Right lobe of liver (tissue), 4 donors: ENCODE data around the gene BRCC3.

Experiments
- POLR2A ChIP-seq: fragments of 450-650 bp; IDR thresholded peaks from one replicate; pipeline ENCODE4 v1.6.1; 2017; ENCODE audit warnings: antibody characterized with exemption, mild to moderate bottlenecking
- TF ChIP-seq, protein P1 (sequence below), 4 donors: fragments of 200-600 bp in 3 of 4; fragments of 450-650 bp in 1 of 4; IDR thresholded peaks; one replicate each; pipeline versions ENCODE4 v1.5.1 to v1.8.0; 2016 to 2022; ENCODE audit warnings: antibody characterized with exemption in 4 of 4, mild to moderate bottlenecking in 2 of 4
- donor health status: DM: no; HTN: no; CAD: no.
- donor health status: DM: no; HTN: no; CAD: no.
- donor health status: DM: no; HTN: yes; CAD: no.

DNA sequence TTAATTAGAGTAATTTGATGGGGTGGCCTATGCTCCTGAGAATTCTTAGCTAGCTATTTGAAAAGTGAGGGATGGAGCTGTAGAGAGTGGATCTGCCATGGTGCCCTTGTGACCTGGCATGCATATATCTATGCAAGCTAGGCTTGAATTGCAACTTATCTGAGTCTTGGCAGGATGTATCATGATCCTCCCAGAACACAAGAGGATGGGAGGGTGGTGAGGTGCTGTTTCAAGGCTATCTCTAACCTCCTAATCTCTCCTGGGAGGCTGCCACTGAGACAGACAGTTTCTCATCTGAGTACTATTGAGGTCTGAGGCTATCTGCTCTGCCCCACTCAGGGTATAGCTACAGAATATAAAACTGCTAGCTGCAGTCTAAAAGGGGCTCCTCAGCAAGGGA is 56.6 kb downstream of the BRCC3 start:
- TF ChIP-seq, protein P1, sequence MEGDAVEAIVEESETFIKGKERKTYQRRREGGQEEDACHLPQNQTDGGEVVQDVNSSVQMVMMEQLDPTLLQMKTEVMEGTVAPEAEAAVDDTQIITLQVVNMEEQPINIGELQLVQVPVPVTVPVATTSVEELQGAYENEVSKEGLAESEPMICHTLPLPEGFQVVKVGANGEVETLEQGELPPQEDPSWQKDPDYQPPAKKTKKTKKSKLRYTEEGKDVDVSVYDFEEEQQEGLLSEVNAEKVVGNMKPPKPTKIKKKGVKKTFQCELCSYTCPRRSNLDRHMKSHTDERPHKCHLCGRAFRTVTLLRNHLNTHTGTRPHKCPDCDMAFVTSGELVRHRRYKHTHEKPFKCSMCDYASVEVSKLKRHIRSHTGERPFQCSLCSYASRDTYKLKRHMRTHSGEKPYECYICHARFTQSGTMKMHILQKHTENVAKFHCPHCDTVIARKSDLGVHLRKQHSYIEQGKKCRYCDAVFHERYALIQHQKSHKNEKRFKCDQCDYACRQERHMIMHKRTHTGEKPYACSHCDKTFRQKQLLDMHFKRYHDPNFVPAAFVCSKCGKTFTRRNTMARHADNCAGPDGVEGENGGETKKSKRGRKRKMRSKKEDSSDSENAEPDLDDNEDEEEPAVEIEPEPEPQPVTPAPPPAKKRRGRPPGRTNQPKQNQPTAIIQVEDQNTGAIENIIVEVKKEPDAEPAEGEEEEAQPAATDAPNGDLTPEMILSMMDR (IDR thresholded peaks at IDR 0.05) = no peak
- TF ChIP-seq POLR2A = no peak
